ENCODE data around the gene ATXN2. TPM values are rescaled to one million over a fixed set of nuclear protein-coding genes. Genes with fewer than 3 reads are reported as not detected.

Gene ATXN2
- total RNA-seq, 1 experiment from 2014 or later = 56.3 TPM

DNA sequence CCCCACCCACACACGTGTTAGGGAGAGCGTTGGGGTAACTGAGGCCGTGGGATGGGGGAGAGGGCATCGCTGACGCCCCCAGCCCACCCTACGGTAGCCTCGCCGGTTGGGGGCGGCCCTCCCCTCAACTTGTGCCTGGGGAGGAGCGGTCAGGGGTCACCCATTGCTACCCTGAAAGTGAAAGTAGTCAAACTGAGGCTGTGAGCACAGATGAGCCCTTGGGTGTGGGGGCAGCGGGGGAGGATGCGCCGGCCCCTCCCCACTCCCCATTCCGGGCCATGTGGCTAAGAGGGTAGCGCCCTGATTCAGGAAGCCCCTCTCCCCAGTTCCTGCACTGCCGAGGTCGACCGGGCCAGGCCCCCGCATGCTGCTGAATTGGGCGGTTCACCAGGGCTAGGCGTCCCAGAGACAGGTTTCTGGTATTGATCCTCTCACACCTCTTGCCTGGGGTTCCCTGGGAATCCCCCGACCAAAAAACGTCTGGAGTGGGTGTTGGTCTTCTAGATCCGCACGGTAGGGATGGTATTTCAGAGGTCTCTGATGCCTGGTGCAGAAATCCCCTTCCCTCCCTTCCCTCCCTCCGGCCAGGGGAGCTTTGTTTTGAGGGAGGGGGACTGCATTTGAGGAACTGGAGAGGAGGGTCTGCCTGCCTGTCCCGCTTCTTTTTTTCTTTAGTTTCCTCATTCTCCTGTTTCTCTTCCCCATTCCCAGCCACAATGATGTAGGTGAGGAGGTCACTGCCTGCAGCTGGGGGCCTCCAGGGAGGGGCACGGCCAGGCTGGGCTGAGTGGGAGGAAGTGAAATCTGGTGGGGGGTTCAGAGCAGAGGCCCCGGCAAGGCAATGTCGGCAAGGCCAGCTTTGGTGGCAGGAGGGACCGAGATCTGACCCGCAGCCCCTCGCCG lies 192.4 kb downstream of the ATXN2 start:
- H3K36me3 Mint-ChIP-seq = no peaks in the 10 kb centered on the region
- ChIA-PET POLR2A (interaction anchor here (1.1 kb wide), 1 partner anchor 23 kb away, joined by 3 read pairs; no protein-coding TSS in a partner anchor), CTCF (interaction anchor here (1.1 to 2.8 kb wide), 2 partner anchors 18 to 45 kb away, joined by 4 to 14 read pairs; no protein-coding TSS in a partner anchor)
- 0 out of 2 replicates have a peak, but pooled peaks cover 2% of the 10 kb centered on the region for H3K27me3 Mint-ChIP-seq (ENCODE audit: low read depth)
- TF ChIP-seq, protein P1, sequence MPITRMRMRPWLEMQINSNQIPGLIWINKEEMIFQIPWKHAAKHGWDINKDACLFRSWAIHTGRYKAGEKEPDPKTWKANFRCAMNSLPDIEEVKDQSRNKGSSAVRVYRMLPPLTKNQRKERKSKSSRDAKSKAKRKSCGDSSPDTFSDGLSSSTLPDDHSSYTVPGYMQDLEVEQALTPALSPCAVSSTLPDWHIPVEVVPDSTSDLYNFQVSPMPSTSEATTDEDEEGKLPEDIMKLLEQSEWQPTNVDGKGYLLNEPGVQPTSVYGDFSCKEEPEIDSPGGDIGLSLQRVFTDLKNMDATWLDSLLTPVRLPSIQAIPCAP (CRISPR knock-in tag; IDR thresholded peaks at IDR 0.05) = peak; percentile 54; the same call in 1 of the 2 replicates
- TF ChIP-seq NR1H2 (CRISPR knock-in tag; IDR thresholded peaks at IDR 0.05) (no peak), ZNF317 (CRISPR knock-in tag; IDR thresholded peaks at IDR 0.05; ENCODE audit: borderline replicate concordance, low read depth) (no peak), ZBTB21 (CRISPR knock-in tag; IDR thresholded peaks at IDR 0.05; ENCODE audit: borderline replicate concordance) (0 out of 2 replicates have a peak, but pooled peaks have one; percentile 10)
- TF ChIP-seq, protein P2, sequence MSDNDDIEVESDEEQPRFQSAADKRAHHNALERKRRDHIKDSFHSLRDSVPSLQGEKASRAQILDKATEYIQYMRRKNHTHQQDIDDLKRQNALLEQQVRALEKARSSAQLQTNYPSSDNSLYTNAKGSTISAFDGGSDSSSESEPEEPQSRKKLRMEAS (CRISPR knock-in tag; IDR thresholded peaks at IDR 0.05) = 0 out of 2 replicates have a peak, but pooled peaks have one; percentile 37
- peak overlapping the region; percentile 68; the same call in 1 of the 2 replicates for H3K27ac Mint-ChIP-seq
- no peak for DNase-seq (ENCODE audit: low spot score)
- H3K4me1 Mint-ChIP-seq = peaks cover 60% of the 10 kb centered on the region
- ATAC-seq = no peak
- no peaks in the 10 kb centered on the region for H3K9me3 Mint-ChIP-seq
- H3K4me3 Mint-ChIP-seq = peak overlapping the region; percentile 80

DNA sequence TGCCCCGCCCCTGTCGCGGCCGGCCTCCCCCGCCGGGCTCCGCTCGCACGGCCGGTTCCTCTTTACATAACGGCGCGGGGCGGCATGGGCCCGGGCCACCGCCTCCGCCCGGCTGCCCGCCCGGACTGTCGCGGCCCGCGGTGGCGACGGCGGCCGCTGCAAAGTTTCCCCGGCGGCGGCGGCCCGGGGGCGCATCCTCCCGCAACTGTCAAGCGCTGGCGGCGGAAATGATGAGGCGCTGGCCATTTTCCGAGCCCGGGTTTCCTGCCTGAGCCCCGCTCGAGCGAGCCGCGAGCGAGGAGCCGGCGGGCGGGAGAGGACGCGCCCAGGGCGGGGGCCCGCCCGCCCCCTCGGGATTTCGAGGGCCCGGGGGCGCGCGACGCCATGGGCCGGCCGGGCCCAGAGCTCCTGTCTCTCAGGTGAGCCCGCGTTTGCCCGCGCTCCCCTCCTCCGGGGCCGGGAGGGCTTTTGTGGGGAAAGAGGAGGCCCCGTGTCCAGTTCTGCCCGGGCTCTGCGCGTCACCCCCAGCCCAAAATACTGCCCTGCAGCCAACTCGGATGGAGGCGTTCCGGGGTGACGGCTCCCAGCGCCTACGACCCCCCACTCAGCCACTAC lies 193.1 kb downstream of the ATXN2 start, which contains the start of gene SH2B3:
SH2B3 (plus strand) TSS at position 65 of the 615 bp plus-strand sequence. CDS start 12,223 bp downstream, outside the sequence.
- H3K36me3 Mint-ChIP-seq = no peaks in the 10 kb centered on the region
- TF ChIP-seq, protein P3, sequence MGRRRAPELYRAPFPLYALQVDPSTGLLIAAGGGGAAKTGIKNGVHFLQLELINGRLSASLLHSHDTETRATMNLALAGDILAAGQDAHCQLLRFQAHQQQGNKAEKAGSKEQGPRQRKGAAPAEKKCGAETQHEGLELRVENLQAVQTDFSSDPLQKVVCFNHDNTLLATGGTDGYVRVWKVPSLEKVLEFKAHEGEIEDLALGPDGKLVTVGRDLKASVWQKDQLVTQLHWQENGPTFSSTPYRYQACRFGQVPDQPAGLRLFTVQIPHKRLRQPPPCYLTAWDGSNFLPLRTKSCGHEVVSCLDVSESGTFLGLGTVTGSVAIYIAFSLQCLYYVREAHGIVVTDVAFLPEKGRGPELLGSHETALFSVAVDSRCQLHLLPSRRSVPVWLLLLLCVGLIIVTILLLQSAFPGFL (CRISPR knock-in tag; IDR thresholded peaks at IDR 0.05; ENCODE audit: borderline replicate concordance) = no peak
- TF ChIP-seq, protein P4, sequence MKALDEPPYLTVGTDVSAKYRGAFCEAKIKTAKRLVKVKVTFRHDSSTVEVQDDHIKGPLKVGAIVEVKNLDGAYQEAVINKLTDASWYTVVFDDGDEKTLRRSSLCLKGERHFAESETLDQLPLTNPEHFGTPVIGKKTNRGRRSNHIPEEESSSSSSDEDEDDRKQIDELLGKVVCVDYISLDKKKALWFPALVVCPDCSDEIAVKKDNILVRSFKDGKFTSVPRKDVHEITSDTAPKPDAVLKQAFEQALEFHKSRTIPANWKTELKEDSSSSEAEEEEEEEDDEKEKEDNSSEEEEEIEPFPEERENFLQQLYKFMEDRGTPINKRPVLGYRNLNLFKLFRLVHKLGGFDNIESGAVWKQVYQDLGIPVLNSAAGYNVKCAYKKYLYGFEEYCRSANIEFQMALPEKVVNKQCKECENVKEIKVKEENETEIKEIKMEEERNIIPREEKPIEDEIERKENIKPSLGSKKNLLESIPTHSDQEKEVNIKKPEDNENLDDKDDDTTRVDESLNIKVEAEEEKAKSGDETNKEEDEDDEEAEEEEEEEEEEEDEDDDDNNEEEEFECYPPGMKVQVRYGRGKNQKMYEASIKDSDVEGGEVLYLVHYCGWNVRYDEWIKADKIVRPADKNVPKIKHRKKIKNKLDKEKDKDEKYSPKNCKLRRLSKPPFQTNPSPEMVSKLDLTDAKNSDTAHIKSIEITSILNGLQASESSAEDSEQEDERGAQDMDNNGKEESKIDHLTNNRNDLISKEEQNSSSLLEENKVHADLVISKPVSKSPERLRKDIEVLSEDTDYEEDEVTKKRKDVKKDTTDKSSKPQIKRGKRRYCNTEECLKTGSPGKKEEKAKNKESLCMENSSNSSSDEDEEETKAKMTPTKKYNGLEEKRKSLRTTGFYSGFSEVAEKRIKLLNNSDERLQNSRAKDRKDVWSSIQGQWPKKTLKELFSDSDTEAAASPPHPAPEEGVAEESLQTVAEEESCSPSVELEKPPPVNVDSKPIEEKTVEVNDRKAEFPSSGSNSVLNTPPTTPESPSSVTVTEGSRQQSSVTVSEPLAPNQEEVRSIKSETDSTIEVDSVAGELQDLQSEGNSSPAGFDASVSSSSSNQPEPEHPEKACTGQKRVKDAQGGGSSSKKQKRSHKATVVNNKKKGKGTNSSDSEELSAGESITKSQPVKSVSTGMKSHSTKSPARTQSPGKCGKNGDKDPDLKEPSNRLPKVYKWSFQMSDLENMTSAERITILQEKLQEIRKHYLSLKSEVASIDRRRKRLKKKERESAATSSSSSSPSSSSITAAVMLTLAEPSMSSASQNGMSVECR (CRISPR knock-in tag; IDR thresholded peaks at IDR 0.05; ENCODE audit: borderline replicate concordance) = no peak
- TF ChIP-seq JAZF1 (CRISPR knock-in tag; IDR thresholded peaks at IDR 0.05) = no peak
- peak; percentile 22; the same call in 1 of the 2 replicates for TF ChIP-seq FOXP1 (CRISPR knock-in tag; IDR thresholded peaks at IDR 0.05; ENCODE audit: borderline replicate concordance)
- 0 out of 2 replicates have a peak, but pooled peaks have one; percentile 13 for TF ChIP-seq ZBTB21 (CRISPR knock-in tag; IDR thresholded peaks at IDR 0.05; ENCODE audit: borderline replicate concordance)
- TF ChIP-seq SMAD3 (CRISPR knock-in tag; IDR thresholded peaks at IDR 0.05; ENCODE audit: borderline replicate concordance) = no peak
- TF ChIP-seq NR2C2 (CRISPR knock-in tag; IDR thresholded peaks at IDR 0.05) = no peak
- no peak for TF ChIP-seq FOXK1 (CRISPR knock-in tag; IDR thresholded peaks at IDR 0.05)
- 0 out of 2 replicates have a peak, but pooled peaks have one; percentile 24 for TF ChIP-seq CBFB (CRISPR knock-in tag; IDR thresholded peaks at IDR 0.05; ENCODE audit: low read depth)
- peak within 1 kb of the TSS; percentile 80 for H3K4me3 Mint-ChIP-seq
- DNase-seq (ENCODE audit: low spot score) = no peak
- no peak for ATAC-seq
- peaks cover 52% of the 10 kb centered on the region for H3K4me1 Mint-ChIP-seq
- POLR2A ChIA-PET = no interaction called here
- no peaks in the 10 kb centered on the region for H3K9me3 Mint-ChIP-seq
- 0 out of 2 replicates have a peak, but pooled peaks cover 2% of the 10 kb centered on the region for H3K27me3 Mint-ChIP-seq (ENCODE audit: low read depth)
- CTCF ChIA-PET = interaction anchor here (0.7 kb wide), 1 partner anchor 46 kb away, joined by 3 read pairs; no protein-coding TSS in a partner anchor
- H3K27ac Mint-ChIP-seq = peak within 1 kb of the TSS; percentile 98

All from WTC11 (cell line).